BLaER1 treated with 17β-estradiol and CSF1 and Interleukin-3, amounts not matched to agents 10 nM and 100 nM (cell line): ENCODE measurements around the gene SCART1.

Experiments used
- H3K27ac ChIP-seq, 11 experiments: shearing (Covaris generic); formaldehyde crosslinking; 2 replicates each; pipeline ENCODE4 v1.8.1; 2022
- H3K27me3 ChIP-seq, 11 experiments: shearing (Covaris generic); formaldehyde crosslinking; 2 replicates each; pipeline ENCODE4 v1.8.1; 2022
- H3K36me3 ChIP-seq, 11 experiments: shearing (Covaris generic); formaldehyde crosslinking; 2 replicates each; pipeline ENCODE4 v1.8.1; 2022
- H3K4me1 ChIP-seq, 10 experiments: shearing (Covaris generic); formaldehyde crosslinking; 2 replicates each; pipeline ENCODE4 v1.8.1; 2022
- H3K4me2 ChIP-seq, 11 experiments: shearing (Covaris generic); formaldehyde crosslinking; 2 replicates each; pipeline ENCODE4 v1.8.1; 2022
- H3K4me3 ChIP-seq, 10 experiments: shearing (Covaris generic); formaldehyde crosslinking; 2 replicates each; pipeline ENCODE4 v1.8.1; 2022
- H3K9ac ChIP-seq, 11 experiments: shearing (Covaris generic); formaldehyde crosslinking; 2 replicates each; pipeline ENCODE4 v1.8.1; 2022
- H3K9me3 ChIP-seq, 11 experiments: shearing (Covaris generic); formaldehyde crosslinking; replicated peaks in 1 of 11; 2 replicates each; pipeline ENCODE4 v1.8.1; 2022
- H4K20me1 ChIP-seq, 11 experiments: shearing (Covaris generic); formaldehyde crosslinking; 2 replicates each; pipeline ENCODE4 v1.8.1; 2022
- Cebpa-rat ChIP-seq, 11 experiments: shearing (Covaris generic); IDR thresholded peaks; 2 replicates each; pipeline ENCODE4 v1.8.1; 2022

The SCART1 gene

GRCh38 chr10:133452453-133452852, 1.3 kb upstream of the SCART1 start:
- H3K4me2 ChIP-seq, result no peak overlapping the region
- H3K9ac ChIP-seq, result no peak overlapping the region
- no peak overlapping the region for H3K27ac ChIP-seq
- no peak overlapping the region for H3K4me3 ChIP-seq
- H3K27me3 ChIP-seq, result no peaks in the 10 kb centered on the region
- H4K20me1 ChIP-seq, result no peaks in the 10 kb centered on the region
- peaks cover 0 to 10% (median 4%) of the 10 kb centered on the region in 10 experiments; a peak in 10 of 20 replicates for H3K4me1 ChIP-seq
- no peak for TF ChIP-seq Cebpa-rat (IDR thresholded peaks at IDR 0.05)
- H3K36me3 ChIP-seq, result no peaks in the 10 kb centered on the region
- H3K9me3 ChIP-seq, result peaks cover 18 to 26% (median 21%) of the 10 kb centered on the region in 11 experiments

- H3K4me2 ChIP-seq, result no peak overlapping the region
- no peaks in the 10 kb centered on the region for H4K20me1 ChIP-seq
- H3K4me1 ChIP-seq, result peaks cover 0 to 10% (median 4%) of the 10 kb centered on the region in 10 experiments; a peak in 10 of 20 replicates
- no peaks in the 10 kb centered on the region for H3K36me3 ChIP-seq
- H3K27me3 ChIP-seq, result no peaks in the 10 kb centered on the region
- H3K27ac ChIP-seq, result no peak overlapping the region
- no peak for TF ChIP-seq Cebpa-rat (IDR thresholded peaks at IDR 0.05)
- no peak overlapping the region for H3K4me3 ChIP-seq
- peaks cover 0 to 7% (median 2%) of the 10 kb centered on the region in 11 experiments; a peak in 19 of 22 replicates for H3K9me3 ChIP-seq
- H3K9ac ChIP-seq, result no peak overlapping the region
Observed at GRCh38 chr10:133454204-133454893, 604 bp downstream of the SCART1 start.

- Histone ChIP-seq H3K4me3 (no peak overlapping the region), H4K20me1 (no peaks in the 10 kb centered on the region), H3K4me1 (peaks cover 0 to 10% (median 4%) of the 10 kb centered on the region in 10 experiments; a peak in 10 of 20 replicates), H3K9ac (no peak overlapping the region), H3K36me3 (no peaks in the 10 kb centered on the region), H3K27me3 (no peaks in the 10 kb centered on the region), H3K4me2 (peak overlapping the region in 4 of 11 experiments; percentile 2 to 35 (median 16); a peak in 6 of 22 replicates), H3K27ac (no peak overlapping the region), H3K9me3 (peaks cover 0 to 10% (median 0%) of the 10 kb centered on the region in 11 experiments; a peak in 3 of 22 replicates)
- TF ChIP-seq Cebpa-rat (IDR thresholded peaks at IDR 0.05), result no peak
Observed at GRCh38 chr10:133455196-133455595, 1.5 kb downstream of the SCART1 start.

- no peak for TF ChIP-seq Cebpa-rat (IDR thresholded peaks at IDR 0.05)
- no peaks in the 10 kb centered on the region for H4K20me1 ChIP-seq
- H3K4me1 ChIP-seq, result peaks cover 0 to 10% (median 4%) of the 10 kb centered on the region in 10 experiments; a peak in 10 of 20 replicates
- no peaks in the 10 kb centered on the region for H3K36me3 ChIP-seq
- H3K9me3 ChIP-seq, result peaks cover 0 to 10% (median 0%) of the 10 kb centered on the region in 11 experiments; a peak in 3 of 22 replicates
- H3K27me3 ChIP-seq, result no peaks in the 10 kb centered on the region
- H3K27ac ChIP-seq, result no peak overlapping the region
- H3K9ac ChIP-seq, result no peak overlapping the region
- no peak overlapping the region for H3K4me3 ChIP-seq
- H3K4me2 ChIP-seq, result peak overlapping the region in 4 of 11 experiments; percentile 2 to 35 (median 16); a peak in 5 of 22 replicates
Observed at GRCh38 chr10:133455611-133456031, 1.9 kb downstream of the SCART1 start.

GRCh38 chr10:133456041-133456951, 2.6 kb downstream of the SCART1 start:
- H3K4me2 ChIP-seq, result no peak overlapping the region
- H3K36me3 ChIP-seq, result no peaks in the 10 kb centered on the region
- no peak overlapping the region for H3K9ac ChIP-seq
- H3K27me3 ChIP-seq, result no peaks in the 10 kb centered on the region
- H3K9me3 ChIP-seq, result peaks cover 0 to 10% (median 0%) of the 10 kb centered on the region in 11 experiments; a peak in 3 of 22 replicates
- no peak overlapping the region for H3K4me3 ChIP-seq
- no peak overlapping the region for H3K27ac ChIP-seq
- peaks cover 0 to 10% (median 4%) of the 10 kb centered on the region in 10 experiments; a peak in 10 of 20 replicates for H3K4me1 ChIP-seq
- no peaks in the 10 kb centered on the region for H4K20me1 ChIP-seq
- no peak for TF ChIP-seq Cebpa-rat (IDR thresholded peaks at IDR 0.05)

- no peaks in the 10 kb centered on the region for H4K20me1 ChIP-seq
- H3K4me1 ChIP-seq, result peaks cover 0 to 10% (median 4%) of the 10 kb centered on the region in 10 experiments; a peak in 10 of 20 replicates
- H3K4me3 ChIP-seq, result no peak overlapping the region
- no peaks in the 10 kb centered on the region for H3K27me3 ChIP-seq
- no peak overlapping the region for H3K4me2 ChIP-seq
- H3K9ac ChIP-seq, result no peak overlapping the region
- no peaks in the 10 kb centered on the region for H3K36me3 ChIP-seq
- peaks cover 0 to 10% (median 0%) of the 10 kb centered on the region in 11 experiments; a peak in 3 of 22 replicates for H3K9me3 ChIP-seq
- TF ChIP-seq Cebpa-rat (IDR thresholded peaks at IDR 0.05), result no peak
- H3K27ac ChIP-seq, result no peak overlapping the region
Observed at GRCh38 chr10:133457100-133457841, 3.5 kb downstream of the SCART1 start.

GRCh38 chr10:133458021-133458709, 4.4 kb downstream of the SCART1 start:
- H3K27ac ChIP-seq, result no peak overlapping the region
- H3K36me3 ChIP-seq, result no peaks in the 10 kb centered on the region
- no peak overlapping the region for H3K4me2 ChIP-seq
- TF ChIP-seq Cebpa-rat (IDR thresholded peaks at IDR 0.05), result no peak
- H3K9me3 ChIP-seq, result peaks cover 0 to 10% (median 0%) of the 10 kb centered on the region in 11 experiments; a peak in 3 of 22 replicates
- no peaks in the 10 kb centered on the region for H4K20me1 ChIP-seq
- no peak overlapping the region for H3K4me3 ChIP-seq
- H3K4me1 ChIP-seq, result peaks cover 0 to 10% (median 4%) of the 10 kb centered on the region in 10 experiments; a peak in 10 of 20 replicates
- H3K27me3 ChIP-seq, result no peaks in the 10 kb centered on the region
- no peak overlapping the region for H3K9ac ChIP-seq
